ENCODE data around the gene DNAH14.

DNA sequence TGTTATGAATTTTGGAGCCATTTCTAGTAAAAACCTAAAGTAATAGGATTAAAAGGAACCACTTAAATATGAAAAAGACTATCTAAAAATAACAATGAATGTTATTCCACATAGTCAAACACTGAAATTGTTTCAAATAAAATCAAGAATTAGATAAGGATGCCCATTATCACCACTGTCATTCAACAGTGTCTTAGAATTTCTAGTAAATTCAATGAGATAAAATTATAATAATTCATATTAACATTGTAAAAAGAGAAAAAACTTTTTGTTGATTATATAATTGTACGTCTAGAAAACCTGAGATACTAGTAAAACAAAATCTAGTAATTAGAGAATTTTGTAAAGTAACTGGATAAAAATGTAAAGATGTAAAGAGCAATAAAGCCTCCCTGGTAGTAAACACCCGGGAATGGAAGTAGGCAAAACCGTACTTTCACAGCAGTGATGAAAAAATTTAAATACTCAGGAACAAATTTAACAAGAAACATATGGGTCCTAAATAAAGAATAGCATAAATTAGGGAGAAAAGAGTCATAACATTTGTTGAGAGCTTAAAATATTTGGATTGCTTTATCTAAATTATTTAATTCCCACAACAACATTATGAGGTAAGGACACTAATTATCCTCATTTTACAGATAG, 442.0 kb downstream of the DNAH14 start:
- TF ChIP-seq, protein P1, sequence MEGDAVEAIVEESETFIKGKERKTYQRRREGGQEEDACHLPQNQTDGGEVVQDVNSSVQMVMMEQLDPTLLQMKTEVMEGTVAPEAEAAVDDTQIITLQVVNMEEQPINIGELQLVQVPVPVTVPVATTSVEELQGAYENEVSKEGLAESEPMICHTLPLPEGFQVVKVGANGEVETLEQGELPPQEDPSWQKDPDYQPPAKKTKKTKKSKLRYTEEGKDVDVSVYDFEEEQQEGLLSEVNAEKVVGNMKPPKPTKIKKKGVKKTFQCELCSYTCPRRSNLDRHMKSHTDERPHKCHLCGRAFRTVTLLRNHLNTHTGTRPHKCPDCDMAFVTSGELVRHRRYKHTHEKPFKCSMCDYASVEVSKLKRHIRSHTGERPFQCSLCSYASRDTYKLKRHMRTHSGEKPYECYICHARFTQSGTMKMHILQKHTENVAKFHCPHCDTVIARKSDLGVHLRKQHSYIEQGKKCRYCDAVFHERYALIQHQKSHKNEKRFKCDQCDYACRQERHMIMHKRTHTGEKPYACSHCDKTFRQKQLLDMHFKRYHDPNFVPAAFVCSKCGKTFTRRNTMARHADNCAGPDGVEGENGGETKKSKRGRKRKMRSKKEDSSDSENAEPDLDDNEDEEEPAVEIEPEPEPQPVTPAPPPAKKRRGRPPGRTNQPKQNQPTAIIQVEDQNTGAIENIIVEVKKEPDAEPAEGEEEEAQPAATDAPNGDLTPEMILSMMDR (IDR thresholded peaks at IDR 0.05): no peak
- TF ChIP-seq POLR2AphosphoS5 (IDR thresholded peaks at IDR 0.05): no peak
